HEK293 (cell line): ENCODE data around the gene DACT2.

Source experiments
- IKZF3 ChIP-seq: fragments of 450-650 bp; IDR thresholded peaks from 2 replicates; pipeline ENCODE4 v1.5.0; 2018; ENCODE audit warnings: missing biosample characterization, mild to moderate bottlenecking, missing genetic modification characterization, moderate library complexity
- MEIS1 ChIP-seq: sonication (generic); formaldehyde crosslinking; IDR thresholded peaks from 2 replicates; pipeline ENCODE4 v1.8.1; 2022; ENCODE audit warnings: missing genetic modification reagents, mild to moderate bottlenecking, borderline replicate concordance
- SP7 ChIP-seq: fragments of 450-650 bp; formaldehyde crosslinking; IDR thresholded peaks from 2 replicates; pipeline ENCODE4 v1.5.1; 2016; ENCODE audit warnings: missing biosample characterization, missing genetic modification characterization
- ZNF585B ChIP-seq: fragments of 450-650 bp; formaldehyde crosslinking; IDR thresholded peaks from 2 replicates; pipeline ENCODE4 v1.5.1; 2016; ENCODE audit warnings: missing biosample characterization, missing genetic modification characterization
- ZNF707 ChIP-seq: fragments of 450-650 bp; formaldehyde crosslinking; IDR thresholded peaks from 2 replicates; pipeline ENCODE4 v1.5.1; 2016; ENCODE audit warnings: missing biosample characterization, missing genetic modification characterization
- TF ChIP-seq, protein P1 (sequence below): fragments of 450-650 bp; formaldehyde crosslinking; IDR thresholded peaks from 2 replicates; pipeline ENCODE4 v1.5.1; 2016; ENCODE audit warnings: missing biosample characterization, missing genetic modification characterization
- TF ChIP-seq, protein P2 (sequence below): fragments of 450-650 bp; formaldehyde crosslinking; IDR thresholded peaks from 2 replicates; pipeline ENCODE4 v1.5.1; 2016; ENCODE audit warnings: missing biosample characterization, missing genetic modification characterization
- TF ChIP-seq, protein P3 (sequence below): fragments of 450-650 bp; IDR thresholded peaks from 2 replicates; pipeline ENCODE4 v1.5.1; 2018; ENCODE audit warnings: missing biosample characterization, mild to moderate bottlenecking, missing genetic modification characterization

DNA sequence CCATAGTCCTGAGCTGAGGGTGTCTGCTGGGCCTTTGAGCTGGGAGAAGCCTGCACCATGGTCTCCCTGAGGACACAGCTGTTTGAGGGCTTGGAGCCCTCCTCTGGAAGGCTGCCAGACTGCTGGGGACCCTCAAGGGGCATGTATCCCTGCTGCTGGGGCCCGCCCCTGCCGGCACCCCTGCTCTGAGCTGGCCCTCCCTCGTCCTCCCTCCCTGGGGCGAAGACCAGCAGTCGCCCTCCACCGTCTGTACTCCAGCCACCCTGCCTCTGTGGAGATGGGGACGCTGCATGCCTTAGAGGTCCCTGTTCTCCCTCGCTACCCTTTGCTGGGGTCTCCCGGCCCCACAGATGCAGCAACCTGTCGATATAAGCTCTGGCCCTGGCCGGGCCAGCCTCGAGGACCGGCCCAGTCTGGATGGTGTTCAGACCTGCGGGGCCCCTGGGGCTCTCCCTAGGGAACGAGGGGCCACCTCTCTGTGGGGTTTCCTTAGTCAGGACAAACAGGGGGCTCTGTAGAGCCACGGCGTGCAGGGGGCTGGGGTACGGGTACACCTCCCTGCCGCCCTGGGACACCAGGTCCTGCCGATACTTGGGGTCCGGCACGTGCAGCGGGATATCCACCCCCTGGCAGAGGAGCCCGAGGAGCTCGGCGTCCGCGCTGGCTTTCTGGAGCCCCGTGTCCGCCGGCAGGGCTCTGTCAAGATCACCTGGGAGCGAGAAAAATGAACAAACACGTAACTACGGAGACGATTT is 11.0 kb downstream of the DACT2 start:
- TF ChIP-seq ZNF585B (tag by site-specific recombination) (no peak), IKZF3 (tag by site-specific recombination) (no peak), SP7 (tag by site-specific recombination) (no peak), MEIS1 (no peak), ZNF707 (tag by site-specific recombination) (no peak)
- TF ChIP-seq, protein P1, sequence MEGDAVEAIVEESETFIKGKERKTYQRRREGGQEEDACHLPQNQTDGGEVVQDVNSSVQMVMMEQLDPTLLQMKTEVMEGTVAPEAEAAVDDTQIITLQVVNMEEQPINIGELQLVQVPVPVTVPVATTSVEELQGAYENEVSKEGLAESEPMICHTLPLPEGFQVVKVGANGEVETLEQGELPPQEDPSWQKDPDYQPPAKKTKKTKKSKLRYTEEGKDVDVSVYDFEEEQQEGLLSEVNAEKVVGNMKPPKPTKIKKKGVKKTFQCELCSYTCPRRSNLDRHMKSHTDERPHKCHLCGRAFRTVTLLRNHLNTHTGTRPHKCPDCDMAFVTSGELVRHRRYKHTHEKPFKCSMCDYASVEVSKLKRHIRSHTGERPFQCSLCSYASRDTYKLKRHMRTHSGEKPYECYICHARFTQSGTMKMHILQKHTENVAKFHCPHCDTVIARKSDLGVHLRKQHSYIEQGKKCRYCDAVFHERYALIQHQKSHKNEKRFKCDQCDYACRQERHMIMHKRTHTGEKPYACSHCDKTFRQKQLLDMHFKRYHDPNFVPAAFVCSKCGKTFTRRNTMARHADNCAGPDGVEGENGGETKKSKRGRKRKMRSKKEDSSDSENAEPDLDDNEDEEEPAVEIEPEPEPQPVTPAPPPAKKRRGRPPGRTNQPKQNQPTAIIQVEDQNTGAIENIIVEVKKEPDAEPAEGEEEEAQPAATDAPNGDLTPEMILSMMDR (tag by site-specific recombination) = no peak
- TF ChIP-seq, protein P2, sequence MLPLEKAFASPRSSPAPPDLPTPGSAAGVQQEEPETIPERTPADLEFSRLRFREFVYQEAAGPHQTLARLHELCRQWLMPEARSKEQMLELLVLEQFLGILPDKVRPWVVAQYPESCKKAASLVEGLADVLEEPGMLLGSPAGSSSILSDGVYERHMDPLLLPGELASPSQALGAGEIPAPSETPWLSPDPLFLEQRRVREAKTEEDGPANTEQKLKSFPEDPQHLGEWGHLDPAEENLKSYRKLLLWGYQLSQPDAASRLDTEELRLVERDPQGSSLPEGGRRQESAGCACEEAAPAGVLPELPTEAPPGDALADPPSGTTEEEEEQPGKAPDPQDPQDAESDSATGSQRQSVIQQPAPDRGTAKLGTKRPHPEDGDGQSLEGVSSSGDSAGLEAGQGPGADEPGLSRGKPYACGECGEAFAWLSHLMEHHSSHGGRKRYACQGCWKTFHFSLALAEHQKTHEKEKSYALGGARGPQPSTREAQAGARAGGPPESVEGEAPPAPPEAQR (tag by site-specific recombination) = no peak
- TF ChIP-seq, protein P3, sequence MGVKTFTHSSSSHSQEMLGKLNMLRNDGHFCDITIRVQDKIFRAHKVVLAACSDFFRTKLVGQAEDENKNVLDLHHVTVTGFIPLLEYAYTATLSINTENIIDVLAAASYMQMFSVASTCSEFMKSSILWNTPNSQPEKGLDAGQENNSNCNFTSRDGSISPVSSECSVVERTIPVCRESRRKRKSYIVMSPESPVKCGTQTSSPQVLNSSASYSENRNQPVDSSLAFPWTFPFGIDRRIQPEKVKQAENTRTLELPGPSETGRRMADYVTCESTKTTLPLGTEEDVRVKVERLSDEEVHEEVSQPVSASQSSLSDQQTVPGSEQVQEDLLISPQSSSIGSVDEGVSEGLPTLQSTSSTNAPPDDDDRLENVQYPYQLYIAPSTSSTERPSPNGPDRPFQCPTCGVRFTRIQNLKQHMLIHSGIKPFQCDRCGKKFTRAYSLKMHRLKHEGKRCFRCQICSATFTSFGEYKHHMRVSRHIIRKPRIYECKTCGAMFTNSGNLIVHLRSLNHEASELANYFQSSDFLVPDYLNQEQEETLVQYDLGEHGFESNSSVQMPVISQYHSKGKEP (tag by site-specific recombination) = no peak
